IPS DF 19.7 (cell line): ENCODE results near the gene FOXN4.
"Not testable (repeated sequence)": the region's sequence is repeated elsewhere in the genome, so short reads cannot be mapped to it uniquely, and the experiment has no call there.

Experiments
- DNase-seq: peaks from one replicate; pipeline ENCODE4 v3.0.0-alpha.2; 2013; ENCODE audit warnings: low read depth, low spot score

FOXN4 gene, protein sequence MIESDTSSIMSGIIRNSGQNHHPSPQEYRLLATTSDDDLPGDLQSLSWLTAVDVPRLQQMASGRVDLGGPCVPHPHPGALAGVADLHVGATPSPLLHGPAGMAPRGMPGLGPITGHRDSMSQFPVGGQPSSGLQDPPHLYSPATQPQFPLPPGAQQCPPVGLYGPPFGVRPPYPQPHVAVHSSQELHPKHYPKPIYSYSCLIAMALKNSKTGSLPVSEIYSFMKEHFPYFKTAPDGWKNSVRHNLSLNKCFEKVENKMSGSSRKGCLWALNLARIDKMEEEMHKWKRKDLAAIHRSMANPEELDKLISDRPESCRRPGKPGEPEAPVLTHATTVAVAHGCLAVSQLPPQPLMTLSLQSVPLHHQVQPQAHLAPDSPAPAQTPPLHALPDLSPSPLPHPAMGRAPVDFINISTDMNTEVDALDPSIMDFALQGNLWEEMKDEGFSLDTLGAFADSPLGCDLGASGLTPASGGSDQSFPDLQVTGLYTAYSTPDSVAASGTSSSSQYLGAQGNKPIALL

DNA sequence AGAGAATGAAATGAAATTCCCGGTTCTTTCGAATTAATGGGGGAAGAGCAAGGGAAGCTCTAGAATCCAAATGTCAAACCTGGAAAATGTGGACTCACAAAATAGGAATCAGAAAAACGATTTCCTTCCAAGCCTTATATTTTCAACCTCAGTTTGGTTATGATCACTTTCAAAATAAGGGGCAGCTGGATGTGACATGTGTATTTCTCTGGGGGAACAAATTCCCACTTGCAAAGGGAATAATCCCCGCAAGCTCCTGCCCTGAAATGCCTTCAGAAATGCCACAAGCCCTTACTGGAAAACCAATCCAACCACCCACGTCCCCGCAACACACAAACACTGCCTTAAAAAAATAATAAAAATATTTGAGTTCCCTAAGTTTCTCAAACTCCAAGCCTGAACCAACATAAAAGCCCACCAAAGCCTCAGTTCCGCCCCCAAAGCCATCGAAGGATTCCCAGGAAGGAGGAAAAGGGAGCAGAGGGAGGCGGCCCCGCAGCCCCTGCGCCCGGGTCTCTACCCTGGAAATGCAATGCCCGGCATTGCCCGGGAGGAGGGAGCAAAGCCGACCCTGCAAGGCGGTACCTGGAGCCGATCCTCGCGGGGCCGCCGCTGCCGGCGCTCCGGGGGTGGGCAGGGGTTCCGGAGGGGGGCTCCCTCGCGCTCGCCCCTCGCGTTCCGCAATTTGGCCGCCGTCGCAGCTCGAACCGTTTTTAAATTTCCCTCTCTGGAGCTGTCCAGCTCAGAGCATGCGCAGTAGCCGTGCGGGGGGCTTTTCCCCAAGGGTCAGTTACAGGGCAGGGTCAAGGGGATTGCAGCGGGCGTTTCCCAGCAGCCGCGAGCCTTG is at the start of gene FOXN4:
Gene FOXN4 (minus strand): TSS at position 751 of the 847 bp plus-strand sequence. CDS start 963 bp downstream, outside the sequence.
- DNase-seq: no peak

DNA sequence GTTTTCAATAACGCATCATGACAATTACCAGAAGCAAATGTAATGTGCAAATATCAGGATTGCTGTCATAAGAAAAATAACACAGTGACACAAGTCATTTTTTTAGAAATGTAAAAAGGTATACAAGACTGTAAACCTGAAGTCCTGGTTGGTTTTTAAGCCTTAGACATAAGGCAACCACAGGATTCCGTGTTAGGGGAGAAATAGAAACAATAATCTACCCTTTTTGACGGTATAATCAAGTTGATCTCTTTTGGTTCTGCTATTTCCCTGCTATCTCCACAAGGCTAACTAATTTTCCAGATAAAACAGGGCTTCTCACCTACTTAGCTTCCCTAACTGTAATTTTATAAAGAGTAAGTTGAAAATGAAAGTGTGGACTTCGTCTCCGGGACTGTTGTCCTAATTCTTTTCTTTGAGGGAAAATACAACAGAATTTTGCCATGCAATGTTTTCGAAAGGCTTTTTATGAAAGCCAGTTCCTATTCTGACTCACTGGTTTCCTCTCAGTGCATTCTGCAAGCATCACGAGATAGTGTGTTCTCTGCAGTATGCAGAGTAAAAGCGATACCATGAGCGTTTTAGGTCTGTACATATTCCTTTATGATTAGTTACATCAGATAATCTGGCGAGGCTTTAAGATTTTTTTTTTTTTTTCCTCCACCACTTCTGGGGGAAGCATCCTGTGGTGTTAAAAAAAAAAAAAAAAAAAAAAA is 49.2 kb upstream of the FOXN4 start:
- no peak for DNase-seq

DNA sequence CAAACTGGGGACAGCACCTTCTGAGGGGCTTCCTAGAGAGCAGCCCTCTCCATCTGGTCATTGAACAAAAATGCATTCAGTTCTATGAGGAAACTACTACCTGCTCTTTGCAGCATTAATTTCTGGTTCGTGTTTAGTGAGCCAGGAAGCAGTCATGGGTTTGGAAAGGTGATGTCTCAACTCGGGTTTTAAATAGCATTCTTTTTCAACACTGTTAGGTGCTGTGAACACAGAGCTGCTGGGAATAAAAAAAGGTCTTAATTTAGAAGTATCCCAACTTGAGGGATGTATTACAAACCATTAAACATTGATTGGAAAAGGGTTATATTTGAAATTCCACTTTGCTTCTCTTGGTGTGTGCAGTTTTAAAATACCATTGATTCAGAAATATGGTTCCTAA is 47.9 kb upstream of the FOXN4 start:
- DNase-seq: no peak

- DNase-seq: no peak
These were observed 47.5 kb upstream of the FOXN4 start for GRCh38 chr12:109356577-109356976.

- no peak for DNase-seq
These were observed 43.1 kb upstream of the FOXN4 start for GRCh38 chr12:109352184-109352583.

GRCh38 chr12:109347589-109347988 is 38.5 kb upstream of the FOXN4 start, which contains the start of gene MYO1H:
Gene MYO1H (plus strand): TSS chr12:109347900. CDS start chr12:109347961, 61 bp downstream.
- DNase-seq: no peak

- DNase-seq: peak; percentile 15
These were observed 37.8 kb upstream of the FOXN4 start for GRCh38 chr12:109346920-109347319.

- no peak for DNase-seq
These were observed 36.3 kb upstream of the FOXN4 start for GRCh38 chr12:109345428-109345827.

- no peak for DNase-seq
These were observed 34.6 kb upstream of the FOXN4 start for GRCh38 chr12:109343677-109344076.

GRCh38 chr12:109336593-109336992 is 27.5 kb upstream of the FOXN4 start:
- DNase-seq: no peak

GRCh38 chr12:109334887-109335286 is 25.8 kb upstream of the FOXN4 start:
- DNase-seq: no peak

- no peak for DNase-seq
These were observed 22.3 kb upstream of the FOXN4 start for GRCh38 chr12:109331301-109331952.

DNA sequence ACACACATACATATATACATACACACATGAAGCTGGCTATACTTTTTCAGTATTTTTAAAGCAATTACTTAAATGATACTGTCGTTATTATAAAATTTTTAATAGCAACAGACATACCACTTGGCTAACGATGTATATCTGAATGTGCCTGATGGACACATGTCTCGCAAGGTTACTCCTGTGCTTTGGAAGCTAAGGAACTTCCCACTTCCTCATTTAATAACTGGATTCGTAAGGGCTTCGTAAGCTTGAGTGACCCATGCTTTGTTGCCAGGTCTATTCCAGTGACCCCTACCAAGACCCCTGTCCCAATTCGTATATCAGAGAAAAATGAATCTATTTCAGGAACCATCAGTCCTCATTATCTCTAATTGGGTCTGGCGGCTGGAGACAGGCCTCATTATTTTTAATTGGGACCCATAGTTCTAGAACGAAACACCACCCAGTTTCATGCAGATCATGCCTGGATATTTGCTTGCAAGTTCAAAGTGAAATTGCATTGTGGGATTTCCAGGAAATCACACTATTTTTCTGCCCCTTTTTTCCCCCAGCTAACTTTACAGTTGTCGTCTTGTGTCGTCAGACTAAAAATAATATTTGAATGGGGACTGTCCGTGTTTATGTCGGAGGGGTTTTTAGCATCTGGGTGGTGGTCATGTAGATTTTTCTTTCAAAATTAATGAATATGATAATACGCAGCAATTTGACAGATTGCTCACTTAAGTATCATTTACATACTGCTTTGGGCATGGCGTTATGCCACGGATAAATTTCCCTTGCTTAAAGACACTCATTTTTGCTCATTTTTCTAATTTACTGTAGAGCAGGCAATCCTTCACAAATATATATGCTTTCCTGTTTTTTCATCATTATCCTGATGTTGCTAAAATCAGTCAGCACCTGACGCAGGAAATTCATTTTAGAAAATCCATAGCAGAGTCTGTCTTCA is 21.5 kb upstream of the FOXN4 start:
- DNase-seq: no peak

DNA sequence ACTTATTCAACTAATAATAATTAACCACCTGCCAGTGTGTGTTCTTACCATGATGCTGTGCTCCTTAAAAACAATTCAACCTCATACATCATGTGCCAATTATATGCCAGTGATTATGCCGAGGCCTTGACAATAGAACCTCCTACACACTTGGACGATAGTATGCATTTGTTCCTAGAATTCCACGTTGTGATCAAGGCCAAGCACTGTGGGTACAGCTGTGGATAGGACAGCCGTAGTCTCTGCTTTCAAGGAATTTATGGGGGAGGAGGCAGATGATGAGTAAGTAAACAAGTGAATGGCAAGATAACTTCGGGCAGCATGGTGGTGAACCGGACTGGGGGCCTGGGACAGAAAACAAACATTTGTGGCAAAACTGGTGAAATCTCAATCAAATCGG is 20.6 kb upstream of the FOXN4 start:
- DNase-seq: no peak

DNA sequence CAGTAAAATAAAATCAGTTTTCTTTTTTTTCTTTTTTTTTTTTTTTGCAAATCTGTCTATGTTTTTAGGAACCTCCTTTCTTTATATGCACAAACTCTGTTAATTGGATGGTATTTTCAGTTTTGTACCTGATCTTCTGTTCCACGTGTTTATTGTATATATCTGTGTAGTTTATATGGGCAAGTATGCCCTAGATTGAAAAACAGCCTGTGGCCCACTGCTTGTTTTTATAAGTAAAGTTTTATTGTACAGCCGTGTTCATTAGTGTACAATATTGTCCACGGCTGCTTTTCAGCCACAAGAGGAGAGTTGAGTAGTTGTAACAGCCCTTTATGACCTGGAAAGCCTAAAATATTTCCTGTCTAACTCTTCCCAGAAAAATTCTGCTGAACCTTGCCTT is 19.9 kb upstream of the FOXN4 start:
- no peak for DNase-seq

DNA sequence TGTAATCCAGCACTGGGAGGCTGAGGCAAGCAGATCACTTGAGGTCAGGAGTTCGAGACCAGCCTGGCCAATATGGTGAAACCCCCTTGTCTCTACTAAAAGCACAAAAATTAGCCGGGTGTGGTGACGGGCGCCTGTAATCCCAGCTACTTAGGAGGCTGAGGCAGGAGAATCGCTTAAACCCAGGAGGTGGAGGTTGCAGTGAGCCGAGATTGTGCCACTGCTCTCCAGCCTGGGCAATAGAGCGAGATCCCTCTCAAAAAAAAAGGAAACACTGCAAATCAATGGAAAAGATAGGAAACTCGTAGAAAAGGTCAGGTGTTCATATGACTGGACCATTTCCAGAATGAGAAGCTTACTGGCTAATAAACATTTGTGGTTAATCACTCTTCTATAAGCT is 12.2 kb upstream of the FOXN4 start:
- not testable (repeated sequence) for DNase-seq

DNA sequence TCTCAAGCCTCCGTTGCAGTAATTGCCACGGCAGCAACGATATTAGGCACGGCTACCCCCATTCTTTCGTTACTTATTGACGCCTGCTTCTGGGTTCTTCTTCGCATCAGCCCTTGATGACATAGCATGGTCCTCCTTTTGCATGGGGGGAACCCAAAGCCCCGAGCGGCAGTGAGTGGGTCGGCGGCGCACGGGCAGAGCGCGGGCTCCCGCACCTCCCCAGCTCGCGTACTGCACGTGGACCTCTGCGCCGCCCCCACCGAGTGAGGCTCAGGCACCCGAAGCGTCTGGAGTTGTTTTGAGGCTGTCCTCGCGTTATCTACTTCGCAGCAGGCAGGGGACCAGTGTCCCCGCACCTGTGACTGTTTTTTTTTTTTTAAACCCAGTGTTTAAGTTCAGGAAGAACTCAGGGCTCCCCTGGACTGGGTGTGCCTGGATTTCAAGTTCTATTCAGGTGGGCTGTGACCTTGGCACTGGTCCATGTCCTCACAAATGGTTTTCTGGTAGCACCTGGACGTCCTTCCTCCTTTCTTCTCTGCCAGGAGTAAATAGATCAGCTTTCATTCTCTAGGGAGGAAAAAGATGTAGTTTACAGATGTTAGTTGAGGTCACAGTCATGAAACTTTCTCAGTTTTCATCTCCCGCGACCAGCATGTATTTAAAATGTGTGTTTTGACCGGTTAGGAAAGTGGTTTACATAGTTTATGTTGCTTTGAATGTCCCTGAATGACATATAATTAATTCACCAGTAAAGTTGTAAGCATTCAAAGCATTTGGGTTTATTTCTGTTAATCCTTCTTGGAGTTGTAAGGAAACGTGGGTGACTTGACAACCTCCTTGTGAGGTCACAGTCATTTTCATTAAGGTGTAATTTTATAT is 1.4 kb upstream of the FOXN4 start:
- DNase-seq: no peak

DNA sequence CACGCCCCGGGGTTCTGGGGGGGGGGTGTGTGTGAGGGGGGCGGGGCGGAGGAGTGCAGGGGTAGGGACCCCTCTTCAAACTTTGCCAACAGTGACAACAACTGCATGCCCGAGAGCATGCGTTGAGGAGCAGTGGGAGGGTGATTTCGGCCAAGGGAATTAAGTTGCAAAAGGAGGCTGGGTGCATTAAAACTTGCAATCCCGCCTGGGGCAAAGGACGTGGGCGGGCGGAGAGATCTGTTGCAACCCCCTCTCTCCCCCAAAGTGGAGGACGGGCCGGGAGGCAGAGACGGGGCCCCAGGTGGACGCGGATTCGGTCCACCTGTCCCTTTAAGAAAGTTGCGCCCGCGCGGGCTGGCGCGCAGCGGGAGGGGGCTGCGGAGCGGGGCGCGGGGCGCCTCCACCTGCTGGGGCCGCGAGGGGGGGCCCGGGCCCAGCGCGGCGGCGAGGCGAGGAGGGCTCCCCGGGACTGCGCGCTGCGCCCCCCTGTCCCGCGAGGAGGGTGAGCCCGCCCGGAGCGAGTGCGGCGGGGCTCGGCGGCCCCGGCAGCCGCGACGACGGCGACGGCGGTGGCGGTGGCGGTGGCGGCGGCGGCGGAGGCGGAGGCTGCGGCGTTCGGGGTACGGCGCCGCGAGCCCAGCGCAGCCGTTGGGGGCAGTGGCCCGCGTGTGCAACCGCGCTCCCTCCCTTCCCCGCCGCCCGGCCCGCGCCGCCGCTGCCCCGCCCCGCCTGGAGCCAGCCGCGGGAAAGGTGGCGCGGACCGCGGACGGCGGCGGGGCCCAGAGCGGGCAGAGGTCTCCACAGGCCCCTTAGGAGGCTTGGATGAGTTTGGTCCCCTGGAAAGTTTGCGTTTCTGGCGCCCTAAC is 530 bp upstream of the FOXN4 start:
- no peak for DNase-seq
